ENCODE measurements around the gene EPB41L2.

GRCh38 chr6:130949553-130949952 is 113.5 kb downstream of the EPB41L2 start:
- TF ChIP-seq CTCF (IDR thresholded peaks at IDR 0.05) (no peak), POLR2AphosphoS5 (IDR thresholded peaks at IDR 0.05) (no peak)
